ENCODE results near the gene RGS2.
A peak's percentile ranks its signal among the peaks of the same experiment; 100 is the strongest.

The RGS2 gene

GRCh38 chr1:192808518-192809306 lies at the start of gene RGS2:
Gene RGS2, plus strand, starts transcription at chr1:192809039. Its CDS starts 33 bp downstream, at chr1:192809072.
- DNase-seq (ENCODE audit: low read depth): peak; percentile 76

GRCh38 chr1:192759104-192759503 lies 49.7 kb upstream of the RGS2 start:
- no peak for DNase-seq (ENCODE audit: low read depth)

GRCh38 chr1:192762265-192762664 lies 46.6 kb upstream of the RGS2 start:
- DNase-seq (ENCODE audit: low read depth): no peak

GRCh38 chr1:192763243-192763642 lies 45.6 kb upstream of the RGS2 start:
- DNase-seq (ENCODE audit: low read depth): no peak

- peak; percentile 8 for DNase-seq (ENCODE audit: low read depth)
These were observed 45.1 kb upstream of the RGS2 start for GRCh38 chr1:192763756-192764155.

GRCh38 chr1:192764675-192765074 lies 44.2 kb upstream of the RGS2 start:
- DNase-seq (ENCODE audit: low read depth): no peak

GRCh38 chr1:192766009-192766625 lies 42.7 kb upstream of the RGS2 start:
- no peak for DNase-seq (ENCODE audit: low read depth)

GRCh38 chr1:192766876-192767275 lies 42.0 kb upstream of the RGS2 start:
- no peak for DNase-seq (ENCODE audit: low read depth)

GRCh38 chr1:192767798-192768197 lies 41.0 kb upstream of the RGS2 start:
- DNase-seq (ENCODE audit: low read depth): no peak

- no peak for DNase-seq (ENCODE audit: low read depth)
These were observed 40.4 kb upstream of the RGS2 start for GRCh38 chr1:192768463-192768862.

- no peak for DNase-seq (ENCODE audit: low read depth)
These were observed 37.5 kb upstream of the RGS2 start for GRCh38 chr1:192771341-192771740.

GRCh38 chr1:192775631-192776030 lies 33.2 kb upstream of the RGS2 start:
- DNase-seq (ENCODE audit: low read depth): no peak

- no peak for DNase-seq (ENCODE audit: low read depth)
These were observed 32.6 kb upstream of the RGS2 start for GRCh38 chr1:192776206-192776605.

- no peak for DNase-seq (ENCODE audit: low read depth)
These were observed 31.8 kb upstream of the RGS2 start for GRCh38 chr1:192776998-192777397.

- no peak for DNase-seq (ENCODE audit: low read depth)
These were observed 25.0 kb upstream of the RGS2 start for GRCh38 chr1:192783791-192784190.

GRCh38 chr1:192784397-192784796 lies 24.4 kb upstream of the RGS2 start:
- no peak for DNase-seq (ENCODE audit: low read depth)

GRCh38 chr1:192786576-192786975 lies 22.3 kb upstream of the RGS2 start:
- no peak for DNase-seq (ENCODE audit: low read depth)

- DNase-seq (ENCODE audit: low read depth): peak; percentile 70
These were observed 20.8 kb upstream of the RGS2 start for GRCh38 chr1:192787914-192788585.

- DNase-seq (ENCODE audit: low read depth): no peak
These were observed 19.0 kb upstream of the RGS2 start for GRCh38 chr1:192789871-192790270.

GRCh38 chr1:192792628-192793027 lies 16.2 kb upstream of the RGS2 start:
- DNase-seq (ENCODE audit: low read depth): no peak

- no peak for DNase-seq (ENCODE audit: low read depth)
These were observed 14.7 kb upstream of the RGS2 start for GRCh38 chr1:192793983-192794767.

GRCh38 chr1:192794768-192795035 lies 14.1 kb upstream of the RGS2 start:
- DNase-seq (ENCODE audit: low read depth): no peak

All from stromal cell of bone marrow (primary cell).